Placental epithelial cell (primary cell): ENCODE measurements around the gene PCDH20. TPM values are rescaled to one million over a fixed set of nuclear protein-coding genes. Genes with fewer than 3 reads are reported as not detected.

Source experiments
- total RNA-seq: library from RNA; depleted of rRNA; stranded (reverse); fragments of >200 nt; gene quantifications from 2 replicates; pipeline ENCODE4 v1.2.3, GENCODE V29; 2012

The PCDH20 gene
- 0.79 TPM in 1 of 2 replicates, not detected in the other for total RNA-seq

GRCh38 chr13:61415749-61416148 lies at the start of gene PCDH20:
Gene PCDH20 (minus strand): TSS chr13:61415849. CDS start chr13:61415158, 691 bp downstream.

